OCI-LY3 (cell line): ENCODE results near the gene B3GALT5.

Experiments used
- H2AFZ ChIP-seq: fragments of 200-600, 300-600 bp; shearing (Covaris generic); 2 replicates; pipeline ENCODE4 v1.6.0; 2014; ENCODE audit warnings: antibody characterized with exemption, low read depth, low read length
- H3K27ac ChIP-seq: fragments of 200-600, 300-600 bp; sonication (generic); 2 replicates; pipeline ENCODE4 v1.5.1; 2014; ENCODE audit warnings: mild to moderate bottlenecking, low read length, moderate library complexity, mixed read lengths
- H3K27me3 ChIP-seq: fragments of 200-600, 300-600 bp; sonication (generic); 2 replicates; pipeline ENCODE4 v1.6.1; 2014; ENCODE audit warnings: low read depth, low read length, mixed read lengths
- H3K36me3 ChIP-seq: fragments of 200-600, 300-600 bp; sonication (generic); replicated peaks from 2 replicates; pipeline ENCODE3; 2014; ENCODE audit warnings: low read depth, low read length, mixed read lengths
- H3K4me1 ChIP-seq: fragments of 300-600, 200-600 bp; sonication (generic); 2 replicates; pipeline ENCODE4 v1.6.1; 2014; ENCODE audit warnings: low read length, mixed read lengths
- H3K4me2 ChIP-seq: fragments of 200-600, 300-600 bp; sonication (generic); 2 replicates; pipeline ENCODE4 v1.6.1; 2014; ENCODE audit warnings: low read length, mixed read lengths
- H3K4me3 ChIP-seq: fragments of 300-600, 200-600 bp; sonication (generic); 2 replicates; pipeline ENCODE4 v1.5.1; 2014; ENCODE audit warnings: antibody characterized with exemption, mild to moderate bottlenecking, low read length, moderate library complexity
- H3K79me2 ChIP-seq: fragments of 300-600, 200-600 bp; shearing (Covaris generic); 2 replicates; pipeline ENCODE4 v1.6.1; 2014; ENCODE audit warnings: mild to moderate bottlenecking, low read length, mixed read lengths
- H3K9ac ChIP-seq: fragments of 300-600, 200-600 bp; shearing (Covaris generic); 2 replicates; pipeline ENCODE4 v1.6.0; 2014; ENCODE audit warnings: mild to moderate bottlenecking, low read length, moderate library complexity
- H3K9me3 ChIP-seq: fragments of 200-600, 300-600 bp; shearing (Covaris generic); 2 replicates; pipeline ENCODE4 v1.6.1; 2014; ENCODE audit warnings: low read length, mixed read lengths; ENCODE audit not compliant: insufficient read depth
- H4K20me1 ChIP-seq: fragments of 200-600, 300-600 bp; sonication (generic); 2 replicates; pipeline ENCODE4 v1.6.1; 2016; ENCODE audit warnings: low read length, mixed read lengths; ENCODE audit not compliant: insufficient read depth
- CTCF ChIP-seq: fragments of 200-600, 300-600 bp; sonication (generic); IDR thresholded peaks from 2 replicates; pipeline ENCODE4 v1.5.1; 2014; ENCODE audit warnings: antibody characterized with exemption, low read length, low read depth
- EZH2phosphoT487 ChIP-seq: fragments of 200-600 bp; shearing (Covaris generic); IDR thresholded peaks from 2 replicates; pipeline ENCODE4 v1.6.1; 2018; ENCODE audit warnings: antibody characterized with exemption, mixed run types, low read depth

Gene B3GALT5

GRCh38 chr21:39601187-39601928, 11.4 kb upstream of the B3GALT5 start:
- Histone ChIP-seq H3K79me2 (no peaks in the 10 kb centered on the region), H4K20me1 (no peaks in the 10 kb centered on the region)
- TF ChIP-seq EZH2phosphoT487 = no peak
- TF ChIP-seq CTCF = no peak

GRCh38 chr21:39602076-39602689, 10.6 kb upstream of the B3GALT5 start:
- no peak for TF ChIP-seq EZH2phosphoT487
- TF ChIP-seq CTCF = no peak
- H2AFZ ChIP-seq = no peak overlapping the region
- no peaks in the 10 kb centered on the region for H3K4me1 ChIP-seq
- H3K4me2 ChIP-seq = no peak overlapping the region
- no peaks in the 10 kb centered on the region for H3K79me2 ChIP-seq
- H3K36me3 ChIP-seq = no peaks in the 10 kb centered on the region
- H3K9me3 ChIP-seq = no peaks in the 10 kb centered on the region
- H3K9ac ChIP-seq = no peak overlapping the region
- H4K20me1 ChIP-seq = no peaks in the 10 kb centered on the region
- no peaks in the 10 kb centered on the region for H3K27me3 ChIP-seq
- no peak overlapping the region for H3K4me3 ChIP-seq
- no peak overlapping the region for H3K27ac ChIP-seq

More at GRCh38 chr21:39601187-39601928, 11.4 kb upstream of the B3GALT5 start:
- H2AFZ ChIP-seq = no peak overlapping the region
- H3K9me3 ChIP-seq = no peaks in the 10 kb centered on the region
- H3K9ac ChIP-seq = no peak overlapping the region
- H3K27ac ChIP-seq = no peak overlapping the region
- H3K27me3 ChIP-seq = no peaks in the 10 kb centered on the region
- no peaks in the 10 kb centered on the region for H3K36me3 ChIP-seq
- H3K4me3 ChIP-seq = no peak overlapping the region
- no peak overlapping the region for H3K4me2 ChIP-seq
- no peaks in the 10 kb centered on the region for H3K4me1 ChIP-seq

- no peak overlapping the region for H2AFZ ChIP-seq
- H3K9ac ChIP-seq = no peak overlapping the region
- H3K4me1 ChIP-seq = no peaks in the 10 kb centered on the region
- H3K4me2 ChIP-seq = no peak overlapping the region
- no peaks in the 10 kb centered on the region for H3K9me3 ChIP-seq
- H3K79me2 ChIP-seq = no peaks in the 10 kb centered on the region
- TF ChIP-seq EZH2phosphoT487 = no peak
- TF ChIP-seq CTCF = no peak
- no peaks in the 10 kb centered on the region for H4K20me1 ChIP-seq
- H3K4me3 ChIP-seq = no peak overlapping the region
- H3K27ac ChIP-seq = no peak overlapping the region
- no peaks in the 10 kb centered on the region for H3K27me3 ChIP-seq
- no peaks in the 10 kb centered on the region for H3K36me3 ChIP-seq
These were observed 9.9 kb upstream of the B3GALT5 start for GRCh38 chr21:39602793-39603192.

- H3K9ac ChIP-seq = no peak overlapping the region
- H3K4me3 ChIP-seq = no peak overlapping the region
- H2AFZ ChIP-seq = no peak overlapping the region
- no peaks in the 10 kb centered on the region for H3K79me2 ChIP-seq
- H3K27ac ChIP-seq = no peak overlapping the region
- no peaks in the 10 kb centered on the region for H3K36me3 ChIP-seq
- H4K20me1 ChIP-seq = no peaks in the 10 kb centered on the region
- H3K4me1 ChIP-seq = no peaks in the 10 kb centered on the region
- no peak overlapping the region for H3K4me2 ChIP-seq
- H3K27me3 ChIP-seq = no peaks in the 10 kb centered on the region
- no peaks in the 10 kb centered on the region for H3K9me3 ChIP-seq
- TF ChIP-seq EZH2phosphoT487 = no peak
These were observed 7.8 kb upstream of the B3GALT5 start for GRCh38 chr21:39604951-39605350.
